ENCODE results near the gene GPR89A.
"Not testable (repeated sequence)": the region's sequence is repeated elsewhere in the genome, so short reads cannot be mapped to it uniquely, and the experiment has no call there.

Gene GPR89A

GRCh38 chr1:145686078-145686477 lies 78.3 kb downstream of the GPR89A start:
- DNase-seq (ENCODE audit: low read depth in 2 of 2) = not testable (repeated sequence)

DNA sequence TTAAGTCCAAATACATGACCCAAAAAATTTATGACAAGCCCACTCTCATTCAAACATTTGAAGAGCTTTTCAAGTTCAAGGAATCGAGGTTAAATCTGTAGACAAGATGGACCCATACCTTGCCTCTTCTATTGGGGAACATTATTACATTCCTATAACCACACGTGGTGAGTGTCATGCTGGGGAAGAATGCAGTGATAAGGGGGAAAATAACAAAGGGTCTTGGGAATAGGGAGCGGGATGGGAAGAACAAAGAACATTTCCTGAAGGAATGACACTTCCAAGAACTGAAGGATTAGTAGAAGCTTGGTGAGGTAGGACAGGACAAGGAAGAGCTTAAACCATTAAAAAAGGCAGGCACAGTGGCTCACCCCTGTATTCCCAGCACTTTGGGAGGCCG lies 80.5 kb downstream of the GPR89A start:
- no peak for DNase-seq (ENCODE audit: low read depth in 2 of 2)

DNA sequence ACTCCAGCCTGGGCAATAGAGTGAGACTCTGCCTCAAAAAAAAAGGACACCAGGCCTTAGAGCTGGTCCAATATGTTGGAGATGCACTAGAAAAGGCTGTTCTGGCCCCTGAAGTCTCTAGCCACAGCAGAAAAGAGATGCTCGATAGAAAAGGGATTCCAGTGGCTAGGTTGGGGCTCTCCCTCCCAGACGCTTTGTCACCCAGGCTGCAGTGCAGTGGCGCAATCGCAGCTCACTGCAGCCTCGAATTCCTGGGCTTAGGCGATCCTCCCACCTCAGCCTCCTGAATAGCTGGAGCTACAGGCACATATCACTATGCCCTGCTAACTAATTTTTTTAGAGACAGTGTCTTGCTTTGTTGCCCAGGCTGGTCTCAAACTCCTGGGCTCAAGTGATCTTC lies 81.1 kb downstream of the GPR89A start:
- DNase-seq (ENCODE audit: low read depth in 2 of 2) = no peak

GRCh38 chr1:145689922-145690321 lies 82.1 kb downstream of the GPR89A start:
- no peak for DNase-seq (ENCODE audit: low read depth in 2 of 2)

GRCh38 chr1:145690587-145691558 lies 83.1 kb downstream of the GPR89A start:
- peak; percentile 11 to 31 for DNase-seq (ENCODE audit: low read depth in 2 of 2)

DNA sequence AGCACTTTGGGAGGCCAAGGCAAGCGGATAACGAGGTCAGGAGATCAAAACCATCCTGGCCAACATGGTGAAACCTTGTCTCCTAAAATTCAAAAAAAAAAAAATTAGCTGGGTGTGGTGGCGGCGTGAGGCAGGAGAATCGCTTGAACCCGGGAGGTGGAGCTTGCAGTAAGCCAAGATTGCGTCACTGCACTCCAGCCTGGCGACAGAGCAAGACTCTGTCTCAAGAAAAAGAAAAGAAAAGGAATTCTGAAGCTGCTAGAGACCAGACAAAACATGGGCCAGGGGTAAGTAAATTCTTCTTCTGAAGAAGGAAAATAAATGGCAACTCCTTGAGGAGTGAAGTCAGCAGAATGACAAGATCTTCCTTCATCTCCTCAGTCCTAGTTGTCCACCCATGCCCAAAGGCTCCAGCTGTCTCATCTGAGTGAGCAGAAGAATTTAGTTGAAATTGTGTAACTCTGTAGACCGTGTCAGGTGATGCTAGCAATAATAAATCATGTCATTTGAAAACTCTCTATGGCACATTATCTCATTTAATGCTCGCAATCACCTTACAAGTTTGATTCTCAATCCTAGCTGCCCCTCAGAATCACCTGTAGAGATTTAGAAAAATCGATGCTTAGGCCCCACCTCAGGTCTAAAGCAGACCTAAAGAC lies 85.1 kb downstream of the GPR89A start:
- DNase-seq (ENCODE audit: low read depth in 2 of 2) = no peak

DNA sequence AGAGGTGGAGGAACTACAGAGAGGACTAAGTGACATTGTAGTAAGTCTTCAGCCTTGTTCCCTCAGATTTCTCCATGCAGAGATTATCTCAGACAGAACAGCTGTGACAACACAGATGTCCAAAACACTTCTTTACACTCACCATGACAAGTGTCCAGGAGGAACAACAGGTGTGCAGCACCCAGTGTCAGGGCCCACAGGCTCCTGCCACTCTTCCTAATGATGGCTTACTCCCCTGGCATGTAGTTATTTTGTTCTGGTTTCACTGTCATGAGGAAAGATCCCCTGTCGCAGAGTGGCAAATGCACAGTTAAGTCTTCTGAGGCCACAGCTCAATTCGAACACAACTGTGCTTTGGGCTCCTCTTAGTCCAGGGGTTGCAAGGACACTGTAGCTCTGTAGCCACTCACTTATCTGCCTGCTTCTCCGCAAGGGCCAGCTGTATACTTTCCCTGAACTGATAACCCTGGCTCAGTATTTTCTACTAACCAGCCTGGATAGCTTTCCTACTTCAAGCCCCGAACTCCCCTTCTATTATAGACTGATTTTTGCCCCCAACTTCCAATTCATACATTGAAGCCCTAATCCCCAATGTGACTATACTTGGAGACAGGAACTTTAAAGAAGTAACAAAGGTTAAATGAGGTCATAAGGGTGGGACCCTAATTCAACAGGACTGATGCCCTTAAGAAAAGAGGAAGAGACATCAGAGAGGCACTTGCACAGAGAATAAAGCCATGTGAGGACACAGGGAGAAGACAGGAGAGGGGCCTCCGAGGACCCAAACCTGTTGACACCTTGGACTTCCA lies 88.2 kb downstream of the GPR89A start:
- DNase-seq (ENCODE audit: low read depth in 2 of 2) = no peak

GRCh38 chr1:145696630-145696960 lies 88.8 kb downstream of the GPR89A start:
- no peak for DNase-seq (ENCODE audit: low read depth in 2 of 2)

GRCh38 chr1:145701306-145701862 lies 93.6 kb downstream of the GPR89A start:
- no peak for DNase-seq (ENCODE audit: low read depth in 2 of 2)

- DNase-seq (ENCODE audit: low read depth in 2 of 2) = no peak
These were observed 94.3 kb downstream of the GPR89A start for GRCh38 chr1:145702052-145702451.

- no peak for DNase-seq (ENCODE audit: low read depth in 2 of 2)
These were observed 95.0 kb downstream of the GPR89A start for GRCh38 chr1:145702826-145703225.

DNA sequence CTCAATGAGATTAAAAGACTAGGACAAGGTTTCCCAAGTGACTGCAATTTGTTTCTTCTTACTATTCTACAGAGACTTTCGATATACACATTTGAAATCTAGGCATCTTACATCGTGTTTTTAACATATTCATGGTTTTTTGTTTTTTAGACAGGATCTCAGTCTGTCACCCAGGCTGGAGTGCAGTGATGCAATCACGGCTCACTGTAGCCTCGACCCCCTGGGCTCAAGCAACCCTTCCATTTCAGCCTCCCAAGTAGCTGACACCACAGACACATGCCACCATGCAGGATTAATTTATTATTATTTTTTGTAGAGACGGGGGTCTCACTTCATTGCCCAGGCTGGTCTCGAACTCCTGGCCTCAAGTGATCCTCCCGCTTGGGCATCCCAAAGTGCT lies 97.8 kb downstream of the GPR89A start:
- DNase-seq (ENCODE audit: low read depth in 2 of 2) = no peak

- no peak for DNase-seq (ENCODE audit: low read depth in 2 of 2)
These were observed 98.4 kb downstream of the GPR89A start for GRCh38 chr1:145706086-145706664.

- DNase-seq (ENCODE audit: low read depth in 2 of 2) = no peak
These were observed 99.5 kb downstream of the GPR89A start, which contains the start of gene PDZK1 for GRCh38 chr1:145707183-145707867. Gene PDZK1 (minus strand): TSS chr1:145707368. CDS start chr1:145688021, 19,347 bp downstream.

DNA sequence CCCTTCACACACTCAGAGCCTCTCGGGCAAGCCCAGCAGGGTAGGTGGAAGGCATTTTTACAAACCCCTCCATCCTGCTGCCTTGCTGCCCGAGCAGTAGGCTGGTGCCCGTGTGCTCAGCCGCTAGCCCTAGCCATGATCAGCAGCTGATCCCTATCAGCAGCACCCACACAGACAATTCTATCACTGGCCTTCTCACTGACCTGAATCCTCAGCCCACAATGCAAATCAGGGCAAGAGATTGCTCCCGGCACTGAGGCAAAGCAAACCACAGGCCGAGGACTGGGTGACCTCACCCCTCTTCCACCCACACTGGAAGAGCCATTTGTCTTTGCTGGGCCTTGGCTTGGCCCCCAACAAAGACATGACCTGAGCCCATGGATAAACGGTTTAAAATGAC lies 100.3 kb downstream of the GPR89A start:
- DNase-seq (ENCODE audit: low read depth in 2 of 2) = no peak

DNA sequence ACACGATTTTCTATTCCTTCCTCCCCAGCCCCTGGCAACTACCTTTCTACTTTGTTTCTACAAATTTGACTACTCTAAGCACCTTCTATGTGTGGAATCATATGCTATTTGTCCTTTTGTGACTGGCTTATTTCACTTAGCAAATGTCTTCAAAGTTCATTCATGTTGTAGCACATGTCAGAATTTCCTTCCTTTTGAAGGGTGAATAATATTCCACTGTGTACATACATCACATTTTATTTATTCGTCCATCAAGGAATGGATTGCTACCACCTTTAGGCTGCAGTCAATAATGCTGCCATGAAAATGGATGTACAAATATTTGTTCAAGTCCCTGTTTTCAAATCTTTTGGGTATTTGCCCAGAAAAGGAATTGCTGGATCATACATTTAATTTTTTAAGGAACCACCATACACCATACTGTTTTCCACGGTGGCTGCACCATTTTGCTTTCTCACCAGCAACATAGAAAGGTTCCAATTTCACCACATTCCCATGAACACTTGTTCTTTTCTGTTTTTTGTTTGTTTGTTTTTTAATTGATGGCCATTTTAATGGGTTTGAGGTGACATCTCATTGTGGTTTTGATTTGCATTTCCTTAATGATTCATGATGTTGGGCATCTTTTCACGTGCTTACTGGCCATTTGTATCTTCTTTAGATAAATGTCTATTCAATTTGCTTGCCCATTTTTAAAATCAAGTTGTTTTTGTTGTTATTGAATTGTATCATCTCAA lies 102.7 kb downstream of the GPR89A start:
- no peak for DNase-seq (ENCODE audit: low read depth in 2 of 2)

GRCh38 chr1:145711213-145711651 lies 103.4 kb downstream of the GPR89A start:
- no peak for DNase-seq (ENCODE audit: low read depth in 2 of 2)

DNA sequence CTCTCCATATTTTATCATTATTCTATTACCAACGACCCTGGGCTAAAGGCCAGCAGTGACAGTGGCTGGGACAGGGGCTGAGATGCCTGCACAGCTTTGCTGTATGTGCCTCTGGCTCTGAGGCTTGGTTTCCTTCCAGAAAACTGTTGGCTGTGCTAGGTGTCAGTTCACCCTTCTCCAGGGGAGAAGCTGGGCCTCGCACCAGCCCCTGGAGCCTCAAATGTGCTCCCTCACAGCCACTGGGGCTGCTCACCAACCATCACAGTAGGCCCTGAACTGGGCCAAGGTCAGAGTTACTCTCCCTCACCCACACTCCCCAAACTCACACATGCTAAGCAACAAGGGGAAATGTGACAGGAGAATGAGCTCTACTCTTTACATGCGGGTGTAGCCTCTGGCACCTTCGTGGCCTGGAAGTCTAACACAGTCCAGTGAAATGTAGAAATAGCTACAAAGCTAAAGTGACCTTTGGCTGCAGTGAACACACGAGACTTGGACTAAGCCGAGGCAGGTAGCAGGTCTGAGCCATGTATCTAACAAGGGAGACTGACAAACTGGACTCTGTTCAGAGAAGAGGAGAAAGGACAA lies 106.8 kb downstream of the GPR89A start:
- no peak for DNase-seq (ENCODE audit: low read depth in 2 of 2)

DNA sequence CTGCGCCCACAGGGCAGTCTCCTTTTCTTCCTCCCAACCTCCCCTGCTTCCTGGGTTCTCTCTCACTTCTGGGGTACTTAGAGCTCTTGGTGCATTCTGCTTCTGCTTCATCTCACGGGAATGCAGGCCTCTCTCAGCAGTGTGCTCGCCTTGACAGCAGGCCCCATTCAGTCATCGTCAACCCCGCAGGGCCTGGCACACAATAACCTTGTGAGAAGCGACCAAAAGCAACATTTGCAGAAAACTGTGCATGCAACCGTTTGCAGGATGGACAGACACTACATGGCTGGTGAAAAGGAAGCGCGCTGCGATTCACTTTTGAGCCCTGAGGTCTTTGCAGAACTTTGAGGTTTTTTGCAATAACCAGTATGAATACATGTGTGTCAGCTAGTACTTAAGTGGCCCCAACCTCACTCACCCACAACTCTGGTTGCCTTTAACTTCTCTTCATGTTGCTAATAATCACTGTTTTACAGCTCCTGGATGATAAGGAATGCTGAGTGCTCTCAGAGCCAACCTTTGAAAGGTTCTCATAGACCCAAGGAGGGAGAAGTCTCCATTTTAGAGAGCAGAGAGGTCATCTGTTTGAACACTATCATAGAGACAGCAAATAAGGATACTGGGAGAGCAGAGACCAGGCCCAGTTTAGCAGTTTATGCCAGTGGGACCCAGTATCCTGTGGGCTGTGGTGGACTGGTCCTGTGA lies 109.0 kb downstream of the GPR89A start:
- no peak for DNase-seq (ENCODE audit: low read depth in 2 of 2)

Measured in stimulated activated CD8-positive, alpha-beta memory T cell treated with anti-CD3 and anti-CD28 coated beads, Interleukin-7, amount 100 ng/mL, for 4 hours (primary cell).